GM21381 (cell line): ENCODE measurements around the gene FBXW7.

Experiments
- ATAC-seq: cut with Tn5 transposase; IDR thresholded peaks from one replicate; pipeline ENCODE4 v1.9.1; 2021; ENCODE audit warnings: mild to moderate bottlenecking, moderate library complexity; ENCODE audit not compliant: unreplicated experiment

FBXW7 gene

GRCh38 chr4:152380919-152381318 lies 155.0 kb downstream of the FBXW7 start:
- no peak for ATAC-seq

DNA sequence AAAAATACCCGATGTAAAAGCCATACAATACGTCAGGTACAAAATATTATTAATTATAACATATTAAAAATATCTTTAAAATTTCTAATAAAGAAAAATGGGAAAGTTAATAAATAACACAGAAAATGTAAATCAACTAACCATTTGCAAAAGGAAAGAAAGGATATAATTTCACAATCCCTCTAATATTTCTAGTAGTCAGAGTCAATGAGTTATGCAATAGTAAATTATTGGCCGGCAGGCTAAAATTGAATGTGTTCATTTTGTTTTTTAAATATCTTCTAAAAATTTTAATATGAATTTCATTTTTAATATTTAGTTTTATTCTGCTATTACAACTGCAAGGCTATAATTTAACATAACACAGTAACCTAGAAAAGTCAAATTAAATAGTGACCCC lies 155.7 kb downstream of the FBXW7 start:
- no peak for ATAC-seq

DNA sequence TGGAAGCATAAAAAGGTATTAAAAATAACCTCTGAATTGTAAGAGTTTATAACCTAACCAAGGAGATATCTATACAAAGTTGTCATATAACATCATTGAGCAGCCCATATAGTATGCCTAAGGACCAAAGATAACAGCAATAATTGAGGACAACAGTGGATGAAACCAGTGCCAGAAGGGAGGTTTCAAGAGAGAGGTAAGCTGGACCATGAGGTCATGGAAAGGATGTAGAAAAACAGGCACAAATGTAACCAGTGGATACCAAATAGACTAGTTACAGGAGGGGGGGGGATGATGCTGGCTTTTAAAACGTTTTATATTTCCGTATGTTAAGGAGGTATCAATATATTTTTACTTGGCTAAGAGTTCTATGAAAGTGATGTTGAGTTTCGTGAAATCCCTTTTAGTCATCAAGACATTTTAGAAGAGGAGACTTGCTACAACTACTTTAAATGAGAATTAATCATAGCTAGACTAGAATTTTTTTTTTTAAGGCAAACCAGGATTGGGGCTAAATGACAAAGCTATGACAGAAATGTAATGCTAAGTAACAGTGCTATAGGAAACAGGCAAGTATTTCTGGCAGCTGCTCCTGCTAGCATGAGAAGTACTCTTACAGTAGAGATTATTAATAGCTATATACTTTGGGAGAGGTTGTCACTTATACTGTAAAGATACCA lies 161.1 kb downstream of the FBXW7 start:
- no peak for ATAC-seq

DNA sequence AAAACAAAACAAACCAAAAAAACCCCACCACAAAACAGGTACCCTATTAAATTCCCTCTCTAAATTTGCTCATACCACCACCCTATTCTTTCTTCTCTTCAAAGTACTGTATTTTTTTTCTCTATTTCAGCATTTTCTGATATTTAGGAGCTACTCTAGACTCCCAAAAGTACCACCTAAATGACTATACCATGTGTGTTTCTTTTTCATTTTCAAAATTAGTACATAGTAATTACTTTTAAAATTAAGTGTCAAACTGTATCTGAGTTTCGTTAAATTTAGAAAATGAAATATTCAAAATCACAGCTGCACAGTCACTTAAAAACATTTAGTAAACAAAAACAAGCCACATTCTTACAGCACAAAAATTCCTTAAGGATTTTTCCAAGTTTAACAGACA lies 161.7 kb downstream of the FBXW7 start:
- ATAC-seq, result no peak

DNA sequence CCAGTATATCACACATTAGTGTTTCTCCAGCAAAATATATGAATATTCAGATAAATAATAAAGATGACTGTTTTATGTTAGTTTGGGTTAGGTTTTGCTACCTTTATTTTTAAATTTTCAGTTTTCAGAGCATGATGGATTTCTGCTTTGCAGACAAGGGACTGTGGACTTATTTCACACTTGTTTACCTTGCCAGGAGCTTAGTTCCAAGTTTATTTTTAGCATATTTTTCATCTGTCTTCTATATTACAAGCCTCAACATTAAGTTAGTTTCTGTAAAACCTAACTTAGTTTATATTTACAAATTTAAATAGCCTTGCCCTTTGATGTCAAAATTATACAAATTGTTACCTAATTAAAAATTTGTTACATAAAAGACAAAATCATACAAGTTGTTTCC lies 163.4 kb downstream of the FBXW7 start:
- no peak for ATAC-seq

- ATAC-seq, result no peak
Observed at GRCh38 chr4:152369902-152370295, 166.0 kb downstream of the FBXW7 start.

DNA sequence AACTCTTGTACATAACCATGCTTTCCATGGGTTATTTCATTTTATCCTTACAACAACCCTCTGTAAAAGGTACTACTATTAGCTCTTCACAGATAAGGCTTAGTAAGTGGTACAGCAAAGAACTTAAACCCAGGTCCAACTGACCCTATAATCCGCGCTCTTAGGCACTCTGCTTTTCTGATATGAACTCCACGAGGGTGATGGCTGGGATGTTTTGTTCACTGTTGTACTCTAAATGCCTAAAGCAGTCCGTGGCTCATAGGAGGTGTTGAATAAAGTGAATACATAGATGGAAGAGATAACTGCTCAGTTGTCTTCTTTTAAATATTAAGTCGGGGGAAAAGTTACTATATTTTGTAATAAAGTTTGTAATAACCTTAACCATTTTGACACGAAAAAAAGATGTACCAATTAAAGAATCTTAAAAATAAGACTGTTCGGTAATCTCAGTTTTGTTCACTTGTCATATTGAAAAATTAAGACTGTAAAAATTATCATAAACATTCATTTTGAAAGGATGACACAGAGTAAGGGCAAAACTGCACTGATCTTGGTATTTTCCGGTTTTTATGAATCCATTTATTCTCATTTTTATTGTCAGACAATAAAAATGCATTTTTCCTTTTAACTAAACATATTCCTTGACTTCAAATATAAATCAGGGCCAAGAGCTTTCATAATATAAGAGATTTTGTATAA lies 166.5 kb downstream of the FBXW7 start:
- no peak for ATAC-seq

GRCh38 chr4:152368001-152368400 lies 167.9 kb downstream of the FBXW7 start:
- no peak for ATAC-seq

DNA sequence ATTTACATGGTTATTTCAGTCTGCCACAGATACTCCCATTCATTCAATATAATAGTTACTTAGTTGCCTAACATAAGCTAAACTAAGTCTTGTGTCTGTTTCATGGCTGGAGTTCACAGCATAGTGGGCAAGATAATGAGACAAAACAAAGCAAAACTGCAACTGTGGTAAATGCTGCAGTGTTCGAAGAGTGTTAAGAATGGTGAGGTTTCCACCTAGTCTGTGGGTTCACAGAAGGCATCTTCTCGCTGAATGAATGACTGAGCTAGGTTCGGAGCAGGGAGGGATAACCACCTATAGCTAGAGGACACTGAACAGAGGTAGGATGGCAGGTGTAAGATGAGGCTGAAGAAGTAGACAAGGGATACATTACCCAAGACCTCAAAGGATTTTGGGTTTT lies 171.0 kb downstream of the FBXW7 start:
- ATAC-seq, result no peak

DNA sequence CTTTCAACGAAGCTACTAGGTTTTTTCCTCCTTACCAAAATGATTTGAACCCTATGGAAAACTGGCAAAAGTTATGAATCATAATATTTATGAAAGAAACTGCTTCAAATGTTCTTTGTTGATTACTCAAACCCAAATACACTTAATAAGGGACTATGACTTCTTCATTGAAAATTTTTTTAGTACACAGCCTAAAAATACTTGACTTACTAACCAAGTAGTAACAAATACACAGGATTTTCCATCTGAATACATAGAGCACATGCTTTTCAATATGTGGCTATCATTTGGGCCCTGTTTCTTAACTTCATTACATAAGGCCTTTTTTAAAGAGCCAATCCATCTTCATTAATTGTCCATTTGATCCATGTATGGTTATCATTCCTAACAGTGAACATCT lies 171.5 kb downstream of the FBXW7 start:
- ATAC-seq, result no peak

DNA sequence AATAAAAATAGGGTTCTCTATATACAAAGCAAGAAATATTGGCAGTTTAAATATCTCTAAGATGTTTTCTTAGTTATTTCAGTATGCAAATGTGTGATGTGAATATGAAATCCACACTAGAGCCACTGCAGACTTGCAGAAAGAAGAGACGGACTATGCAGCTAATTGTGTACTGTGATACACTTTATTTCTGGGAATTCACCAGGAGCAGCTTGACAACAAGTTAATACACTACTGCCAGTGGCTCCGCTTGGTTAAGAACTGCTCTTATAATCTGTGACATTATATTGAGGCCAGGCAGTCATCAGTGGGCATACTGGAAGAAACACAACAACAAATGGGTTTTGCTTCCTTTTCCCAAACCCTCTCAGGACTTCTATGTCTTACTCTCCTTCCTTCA lies 172.0 kb downstream of the FBXW7 start:
- no peak for ATAC-seq

GRCh38 chr4:152363086-152363485 lies 172.8 kb downstream of the FBXW7 start:
- ATAC-seq, result no peak

DNA sequence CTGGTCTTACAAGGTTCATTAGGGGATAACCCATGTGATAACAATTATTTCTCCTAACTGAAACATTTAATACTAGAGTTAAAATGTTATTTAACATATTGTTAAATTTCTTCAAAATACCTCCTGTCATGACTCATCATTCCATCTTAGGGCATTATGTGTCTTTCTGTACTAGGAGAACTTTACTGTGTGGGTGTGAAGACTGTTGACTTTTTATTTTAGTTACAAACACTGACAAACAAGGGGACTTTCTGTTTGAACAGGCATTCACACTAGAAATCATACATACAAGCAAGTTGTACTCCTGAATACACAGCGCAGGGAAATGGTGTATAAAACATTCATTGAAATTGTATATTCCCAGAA lies 175.9 kb downstream of the FBXW7 start:
- peak; percentile 38 for ATAC-seq

- peak; percentile 43 for ATAC-seq
Observed at GRCh38 chr4:152359208-152360044, 176.5 kb downstream of the FBXW7 start.

DNA sequence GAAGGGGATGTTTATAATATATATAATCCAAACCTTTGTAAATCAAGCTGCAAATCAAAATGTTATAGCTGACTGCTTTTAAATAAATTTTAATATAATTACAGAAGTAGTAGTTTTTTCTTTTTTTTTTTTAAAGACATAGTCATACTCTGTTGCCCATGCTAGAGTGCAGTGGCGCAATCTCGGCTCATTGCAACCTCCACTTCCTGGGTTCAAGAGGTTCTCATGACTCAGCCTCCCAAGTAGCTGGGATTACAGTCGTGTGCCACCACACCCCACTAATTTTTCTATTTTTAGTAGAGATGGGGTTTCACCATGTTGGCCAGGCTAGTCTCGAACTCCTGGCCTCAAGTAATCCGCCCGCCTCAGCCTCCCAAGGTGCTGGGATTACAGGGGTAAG lies 178.7 kb downstream of the FBXW7 start:
- no peak for ATAC-seq

GRCh38 chr4:152356428-152357034 lies 179.4 kb downstream of the FBXW7 start:
- ATAC-seq, result no peak

DNA sequence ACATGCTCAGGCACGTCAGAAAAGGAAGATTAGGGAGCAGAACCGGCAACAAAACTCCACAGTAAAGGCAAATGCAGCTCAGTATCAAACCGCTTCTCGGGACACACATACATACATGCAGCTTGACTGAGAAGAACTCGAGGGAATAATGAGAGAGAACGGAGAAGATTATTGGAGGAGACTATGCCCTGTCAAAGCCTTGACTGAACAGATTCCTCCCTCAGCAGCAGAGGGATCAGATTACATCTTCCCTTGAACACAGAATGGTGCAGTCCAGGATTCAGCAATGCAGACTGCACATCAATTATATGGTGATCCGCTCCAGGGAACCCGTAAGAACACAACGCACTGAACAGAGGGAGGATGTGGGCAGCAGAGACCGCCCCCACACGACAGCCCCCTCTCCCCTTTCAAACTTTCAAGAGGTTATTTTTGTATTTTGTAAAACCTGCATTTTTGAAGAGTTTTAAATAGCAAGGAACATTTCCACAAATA lies 183.2 kb downstream of the FBXW7 start:
- peak; percentile 69 for ATAC-seq

- ATAC-seq, result no peak
Observed at GRCh38 chr4:152352215-152352614, 183.7 kb downstream of the FBXW7 start.

- no peak for ATAC-seq
Observed at GRCh38 chr4:152351080-152351479, 184.8 kb downstream of the FBXW7 start.

DNA sequence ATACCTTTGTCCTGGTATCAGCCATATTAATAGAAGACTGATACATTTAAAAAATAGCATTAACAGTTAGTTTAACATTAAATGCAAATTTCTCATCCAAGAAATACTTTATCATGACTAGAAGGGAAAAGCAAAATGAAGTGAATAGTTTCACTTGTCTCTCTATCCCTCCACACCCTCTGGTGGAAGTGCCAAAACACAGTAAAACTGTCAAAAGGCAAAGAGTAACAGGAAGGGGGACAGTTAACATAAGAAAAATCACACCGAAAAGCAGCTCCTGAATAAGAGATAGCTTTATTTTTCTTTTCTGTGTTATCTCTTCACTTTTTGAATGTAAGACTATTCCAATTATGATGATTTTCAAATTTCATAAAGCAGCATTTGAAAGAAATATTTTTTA lies 187.2 kb downstream of the FBXW7 start:
- no peak for ATAC-seq

- ATAC-seq, result no peak
Observed at GRCh38 chr4:152346979-152347378, 188.9 kb downstream of the FBXW7 start.
